Natural killer cell (primary cell): ENCODE results near the gene ATL2. TPM values are rescaled to one million over a fixed set of nuclear protein-coding genes. Genes with fewer than 3 reads are reported as not detected.

Experiments used
- ATAC-seq, 3 donors: fragments of 150-1000 bp in 2 of 3; fragments of 200-7000 bp in 1 of 3; cut with Tn5 transposase; 1 replicate in 1 of 3; 2 replicates in 2 of 3; pipeline ENCODE4 v1.10.0; 2021; ENCODE audit warnings: mild to moderate bottlenecking in 2 of 3, moderate library complexity in 2 of 3
- DNase-seq, 2 donors: peaks; one replicate each; pipeline versions ENCODE4 v3.0.0 to v3.0.0-alpha.2; 2013 to 2021; ENCODE audit warnings: mixed read lengths in 1 of 2
- H3K27ac ChIP-seq: one replicate; pipeline ENCODE4 v1.5.1; 2013; ENCODE audit warnings: mild to moderate bottlenecking, low read length
- H3K27me3 ChIP-seq: one replicate; pipeline ENCODE4 v1.6.1; 2013; ENCODE audit warnings: low read length; ENCODE audit not compliant: control insufficient read depth, insufficient read depth
- H3K36me3 ChIP-seq: one replicate; pipeline ENCODE4 v1.6.1; 2013; ENCODE audit warnings: low read length; ENCODE audit not compliant: control insufficient read depth, insufficient read depth
- H3K4me1 ChIP-seq: one replicate; pipeline ENCODE4 v1.6.1; 2013; ENCODE audit warnings: low read length; ENCODE audit not compliant: control insufficient read depth, insufficient read depth
- H3K4me3 ChIP-seq: one replicate; pipeline ENCODE4 v1.5.1; 2013; ENCODE audit warnings: low read length
- H3K9me3 ChIP-seq: one replicate; pipeline ENCODE4 v1.6.1; 2013; ENCODE audit warnings: low read length; ENCODE audit not compliant: control insufficient read depth, insufficient read depth
- H3K27ac Mint-ChIP-seq, 2 donors: one replicate each; pipeline ENCODE4 v1.8.0; 2022; ENCODE audit warnings: mild to moderate bottlenecking in 2 of 2, mixed read lengths in 2 of 2, moderate library complexity in 1 of 2
- H3K27me3 Mint-ChIP-seq, 2 donors: one replicate each; pipeline ENCODE4 v1.8.0; 2022; ENCODE audit warnings: low read depth in 2 of 2, mixed read lengths in 2 of 2
- H3K36me3 Mint-ChIP-seq: one replicate; pipeline ENCODE4 v1.8.0; 2022; ENCODE audit warnings: mixed read lengths
- H3K4me1 Mint-ChIP-seq, 2 donors: one replicate each; pipeline ENCODE4 v1.8.0; 2022; ENCODE audit warnings: mixed read lengths in 2 of 2
- H3K4me3 Mint-ChIP-seq: one replicate; pipeline ENCODE4 v1.8.0; 2022; ENCODE audit warnings: mild to moderate bottlenecking, moderate library complexity, mixed read lengths
- H3K9me3 Mint-ChIP-seq, 2 donors: one replicate each; pipeline ENCODE4 v1.8.0; 2022; ENCODE audit warnings: mixed read lengths in 2 of 2
- CTCF ChIP-seq: fragments of 200-600 bp; IDR thresholded peaks from one replicate; pipeline ENCODE4 v1.8.0; 2022; ENCODE audit warnings: antibody characterized with exemption
- WGBS: methylation state at CpG from one replicate; pipeline ENCODE4 v1.1.7; 2013; ENCODE audit warnings: missing lambda C conversion rate; ENCODE audit not compliant: insufficient coverage; 5-methylcytosine and 5-hydroxymethylcytosine counted together
- intact Hi-C: fragments of 100-400 bp; cut with micrococcal nuclease; formaldehyde crosslinking; loops from one replicate; pipeline ENCODE4 v1.14.2; 2022
- total RNA-seq, 4 donors: library from RNA; stranded (reverse); fragments of 120-200 nt in 1 of 4; gene quantifications; one replicate each; pipeline versions ENCODE4 v1.2.3 to v1.2.4, GENCODE V29; 2013 to 2022

The ATL2 gene
- total RNA-seq, 3 donors from 2014 or later (not counting 1 experiment from before 2014, with no cell fraction given), result 48.3 to 51.8 (median 51.5) TPM

GRCh38 chr2:38268691-38269327 lies 108.3 kb downstream of the ATL2 start:
- no peaks in the 10 kb centered on the region for H3K36me3 ChIP-seq
- no peak overlapping the region for H3K27ac ChIP-seq
- H3K4me1 ChIP-seq, result peaks cover 7% of the 10 kb centered on the region
- intact Hi-C loops, result no loop called here
- H3K4me1 Mint-ChIP-seq, result peaks cover 6 to 8% of the 10 kb centered on the region in 2 donors
- H3K4me3 ChIP-seq, result no peak overlapping the region
- DNase-seq (no peak), ATAC-seq (no peak)
- peaks cover 2% of the 10 kb centered on the region for H3K9me3 ChIP-seq
- TF ChIP-seq CTCF, result no peak
- no peaks in the 10 kb centered on the region for H3K27me3 ChIP-seq
- H3K36me3 Mint-ChIP-seq, result no peaks in the 10 kb centered on the region
- WGBS, result 83% methylated on average over 3 of the region's 3 CpGs
- no peaks in the 10 kb centered on the region for H3K27me3 Mint-ChIP-seq
- peaks cover 0 to 4% of the 10 kb centered on the region in 2 donors for H3K9me3 Mint-ChIP-seq
- H3K27ac Mint-ChIP-seq, result no peak overlapping the region
- no peak overlapping the region for H3K4me3 Mint-ChIP-seq

GRCh38 chr2:38268001-38268400 lies 109.1 kb downstream of the ATL2 start:
- no peaks in the 10 kb centered on the region for H3K36me3 Mint-ChIP-seq
- Histone ChIP-seq H3K4me1 (peaks cover 7% of the 10 kb centered on the region), H3K36me3 (no peaks in the 10 kb centered on the region), H3K27me3 (no peaks in the 10 kb centered on the region), H3K4me3 (no peak overlapping the region), H3K9me3 (peaks cover 2% of the 10 kb centered on the region), H3K27ac (no peak overlapping the region)
- intact Hi-C loops, result no loop called here
- no peaks in the 10 kb centered on the region for H3K27me3 Mint-ChIP-seq
- peaks cover 6 to 8% of the 10 kb centered on the region in 2 donors for H3K4me1 Mint-ChIP-seq
- no peak overlapping the region for H3K27ac Mint-ChIP-seq
- DNase-seq (no peak), ATAC-seq (no peak)
- no peak overlapping the region for H3K4me3 Mint-ChIP-seq
- H3K9me3 Mint-ChIP-seq, result peaks cover 0 to 4% of the 10 kb centered on the region in 2 donors
- TF ChIP-seq CTCF, result no peak
- WGBS, result 83% methylated on average over 2 of the region's 2 CpGs

GRCh38 chr2:38267270-38267925 lies 109.7 kb downstream of the ATL2 start:
- no peak overlapping the region for H3K27ac Mint-ChIP-seq
- no peak for ATAC-seq
- H3K4me3 ChIP-seq, result no peak overlapping the region
- H3K27me3 ChIP-seq, result no peaks in the 10 kb centered on the region
- peaks cover 6 to 8% of the 10 kb centered on the region in 2 donors for H3K4me1 Mint-ChIP-seq
- no peaks in the 10 kb centered on the region for H3K36me3 ChIP-seq
- no peak overlapping the region for H3K4me3 Mint-ChIP-seq
- H3K27ac ChIP-seq, result no peak overlapping the region
- DNase-seq, result no peak
- no peak for TF ChIP-seq CTCF
- intact Hi-C loops, result no loop called here
- 96% methylated on average over 4 of the region's 4 CpGs for WGBS
- peaks cover 7% of the 10 kb centered on the region for H3K4me1 ChIP-seq
- no peaks in the 10 kb centered on the region for H3K27me3 Mint-ChIP-seq
- H3K9me3 Mint-ChIP-seq, result peaks cover 0 to 4% of the 10 kb centered on the region in 2 donors
- H3K9me3 ChIP-seq, result peaks cover 2% of the 10 kb centered on the region
- no peaks in the 10 kb centered on the region for H3K36me3 Mint-ChIP-seq
